Measurements from ENCODE around the gene ABCC8. TPM values are rescaled to one million over a fixed set of nuclear protein-coding genes. Genes with fewer than 3 reads are reported as not detected.

The ABCC8 gene
- total and polyA plus RNA-seq, 9 of the 15 experiments (the other 6 are each of a cell fraction or from before 2014, with no cell fraction given), result not detected

GRCh38 chr11:17354601-17354991 is 122.0 kb downstream of the ABCC8 start (continued):
- TF ChIP-seq ZNF586 (CRISPR knock-in tag; conservative IDR thresholded peaks at IDR 0.05) (no peak), FOXJ3 (CRISPR knock-in tag; IDR thresholded peaks at IDR 0.05) (no peak), THRB (CRISPR knock-in tag; conservative IDR thresholded peaks at IDR 0.05) (no peak), SMARCE1 (IDR thresholded peaks at IDR 0.05) (no peak), ZNF263 (CRISPR knock-in tag; IDR thresholded peaks at IDR 0.05; ENCODE audit: borderline replicate concordance) (no peak), SMC3 (conservative IDR thresholded peaks at IDR 0.05; ENCODE audit: insufficient read depth, low read depth, low read length) (no peak), RBM15 (IDR thresholded peaks at IDR 0.05; ENCODE audit: insufficient read depth, low read length) (no peak), HIVEP1 (CRISPR knock-in tag; IDR thresholded peaks at IDR 0.05) (no peak), HDAC2 (IDR thresholded peaks at IDR 0.05) (0 out of 2 replicates have a peak, but pooled peaks have one; percentile 14), CHCHD3 (CRISPR knock-in tag; IDR thresholded peaks at IDR 0.05) (no peak), ZNF551 (CRISPR knock-in tag; IDR thresholded peaks at IDR 0.05) (no peak), MTA2 (IDR thresholded peaks at IDR 0.05; ENCODE audit: low read depth) (no peak), TRIM24 (IDR thresholded peaks at IDR 0.05) (no peak), PBX2 (CRISPR knock-in tag; IDR thresholded peaks at IDR 0.05; ENCODE audit: low read depth) (no peak), PBX2 (tag; conservative IDR thresholded peaks at IDR 0.05; ENCODE audit: low read depth) (no peak), SNRNP70 (optimal IDR thresholded peaks at IDR 0.05; ENCODE audit: low read depth, low read length) (no peak), ZNF253 (CRISPR knock-in tag; conservative IDR thresholded peaks at IDR 0.05) (no peak), TAF7 (tag; IDR thresholded peaks at IDR 0.05) (no peak), MECOM (CRISPR knock-in tag; IDR thresholded peaks at IDR 0.05) (no peak), ZNF592 (IDR thresholded peaks at IDR 0.05) (peak; percentile 47; the same call in 1 of the 2 replicates), RBM39 (optimal IDR thresholded peaks at IDR 0.05; ENCODE audit: low read depth, low read length) (no peak), NR2C2 (CRISPR knock-in tag; IDR thresholded peaks at IDR 0.05) (no peak), NR2C2 (tag; IDR thresholded peaks at IDR 0.05) (peak; percentile 56; the same call in 1 of the 2 replicates), ARID1B (IDR thresholded peaks at IDR 0.05) (no peak), POLR3A (IDR thresholded peaks at IDR 0.05; ENCODE audit: borderline replicate concordance, extremely low read depth, insufficient read depth, insufficient read length) (no peak)
